ENCODE results near the gene ADAD2. TPM values are rescaled to one million over a fixed set of nuclear protein-coding genes. Genes with fewer than 3 reads are reported as not detected.
"Not testable (repeated sequence)": the region's sequence is repeated elsewhere in the genome, so short reads cannot be mapped to it uniquely, and the experiment has no call there.

ADAD2 gene
- total RNA-seq, 1 donor from 2014 or later = not detected

GRCh38 chr16:84195201-84196093 is 4.5 kb downstream of the ADAD2 start:
- DNase-seq (ENCODE audit: low read depth, low spot score) = no peak

GRCh38 chr16:84196101-84196500 is 5.1 kb downstream of the ADAD2 start:
- no peak for DNase-seq (ENCODE audit: low read depth, low spot score)

GRCh38 chr16:84196727-84197394 is 5.9 kb downstream of the ADAD2 start:
- DNase-seq (ENCODE audit: low read depth, low spot score) = no peak

- DNase-seq (ENCODE audit: low read depth, low spot score) = no peak
Observed at GRCh38 chr16:84197466-84198128, 6.6 kb downstream of the ADAD2 start.

GRCh38 chr16:84198401-84198800 is 7.4 kb downstream of the ADAD2 start:
- no peak for DNase-seq (ENCODE audit: low read depth, low spot score)

GRCh38 chr16:84199097-84199496 is 8.1 kb downstream of the ADAD2 start:
- no peak for DNase-seq (ENCODE audit: low read depth, low spot score)

GRCh38 chr16:84199861-84200260 is 8.9 kb downstream of the ADAD2 start:
- no peak for DNase-seq (ENCODE audit: low read depth, low spot score)

- not testable (repeated sequence) for DNase-seq (ENCODE audit: low read depth, low spot score)
Observed at GRCh38 chr16:84204551-84204950, 13.6 kb downstream of the ADAD2 start.

- not testable (repeated sequence) for DNase-seq (ENCODE audit: low read depth, low spot score)
Observed at GRCh38 chr16:84205123-84205522, 14.2 kb downstream of the ADAD2 start.

GRCh38 chr16:84205976-84206691 is 15.2 kb downstream of the ADAD2 start:
- no peak for DNase-seq (ENCODE audit: low read depth, low spot score)

GRCh38 chr16:84207251-84207650 is 16.3 kb downstream of the ADAD2 start:
- no peak for DNase-seq (ENCODE audit: low read depth, low spot score)

GRCh38 chr16:84207879-84208278 is 16.9 kb downstream of the ADAD2 start:
- no peak for DNase-seq (ENCODE audit: low read depth, low spot score)

- no peak for DNase-seq (ENCODE audit: low read depth, low spot score)
Observed at GRCh38 chr16:84209989-84210388, 19.0 kb downstream of the ADAD2 start.

GRCh38 chr16:84212154-84212553 is 21.2 kb downstream of the ADAD2 start:
- DNase-seq (ENCODE audit: low read depth, low spot score) = no peak

- DNase-seq (ENCODE audit: low read depth, low spot score) = no peak
Observed at GRCh38 chr16:84212631-84213030, 21.7 kb downstream of the ADAD2 start.

- DNase-seq (ENCODE audit: low read depth, low spot score) = no peak
Observed at GRCh38 chr16:84214451-84215066, 23.6 kb downstream of the ADAD2 start.

- DNase-seq (ENCODE audit: low read depth, low spot score) = no peak
Observed at GRCh38 chr16:84215531-84215930, 24.6 kb downstream of the ADAD2 start.

GRCh38 chr16:84216144-84216543 is 25.2 kb downstream of the ADAD2 start:
- DNase-seq (ENCODE audit: low read depth, low spot score) = not testable (repeated sequence)

GRCh38 chr16:84218176-84218823 is 27.3 kb downstream of the ADAD2 start:
- no peak for DNase-seq (ENCODE audit: low read depth, low spot score)

GRCh38 chr16:84218956-84219355 is 28.0 kb downstream of the ADAD2 start:
- no peak for DNase-seq (ENCODE audit: low read depth, low spot score)

GRCh38 chr16:84220851-84221250 is 29.9 kb downstream of the ADAD2 start:
- DNase-seq (ENCODE audit: low read depth, low spot score) = no peak
